HG02970 (cell line): ENCODE results near the gene SIK1.
"Not testable (repeated sequence)": the region's sequence is repeated elsewhere in the genome, so short reads cannot be mapped to it uniquely, and the experiment has no call there.

Experiments used
- ATAC-seq: cut with Tn5 transposase; IDR thresholded peaks from one replicate; pipeline ENCODE4 v1.9.1; 2021; ENCODE audit warnings: mild to moderate bottlenecking, moderate library complexity, moderate number of reproducible peaks; ENCODE audit not compliant: unreplicated experiment, low FRiP score

The SIK1 gene

DNA sequence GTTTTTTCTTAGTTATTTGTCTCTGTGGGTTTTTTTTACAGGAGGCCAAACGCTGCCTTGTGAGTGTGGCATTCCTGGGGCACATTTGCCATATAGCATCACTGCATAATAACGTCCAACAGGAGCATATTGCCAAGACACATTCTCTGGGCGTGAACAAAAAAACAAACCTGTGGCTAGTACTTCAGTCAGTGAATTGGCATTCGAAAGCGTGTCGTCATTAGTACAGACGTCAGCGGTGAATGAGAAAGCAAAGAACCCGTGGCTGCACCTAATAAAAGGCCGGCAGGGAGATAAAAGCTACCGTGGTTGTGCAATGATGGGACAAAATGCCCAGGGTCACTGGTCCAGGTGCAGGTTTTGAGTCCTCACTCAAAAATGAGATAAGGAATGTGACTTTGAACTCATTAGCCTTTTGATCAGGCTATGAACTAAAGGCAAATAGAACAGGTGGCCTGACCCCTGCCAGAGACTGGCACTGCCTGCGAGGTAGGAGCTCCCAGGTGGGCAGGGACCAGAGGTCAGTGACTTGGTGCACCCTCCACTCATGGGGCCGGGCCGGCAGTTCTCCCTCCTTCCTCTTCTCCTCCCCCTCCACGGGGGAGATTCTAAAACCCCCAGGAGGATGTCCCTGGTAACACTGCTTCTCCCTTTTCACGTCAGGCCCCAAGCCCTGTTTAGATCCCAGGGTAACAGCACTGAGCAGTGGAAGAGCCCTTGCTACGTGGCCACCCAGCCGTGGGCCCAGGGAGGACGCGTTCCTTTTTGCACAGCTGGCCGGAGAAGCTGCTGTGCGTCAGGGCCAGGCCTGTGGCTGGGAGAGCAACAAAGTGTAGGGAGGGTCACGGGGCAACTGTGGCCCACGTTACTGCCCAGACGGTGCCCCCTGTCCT is 14.2 kb upstream of the SIK1 start:
- ATAC-seq, result not testable (repeated sequence)

DNA sequence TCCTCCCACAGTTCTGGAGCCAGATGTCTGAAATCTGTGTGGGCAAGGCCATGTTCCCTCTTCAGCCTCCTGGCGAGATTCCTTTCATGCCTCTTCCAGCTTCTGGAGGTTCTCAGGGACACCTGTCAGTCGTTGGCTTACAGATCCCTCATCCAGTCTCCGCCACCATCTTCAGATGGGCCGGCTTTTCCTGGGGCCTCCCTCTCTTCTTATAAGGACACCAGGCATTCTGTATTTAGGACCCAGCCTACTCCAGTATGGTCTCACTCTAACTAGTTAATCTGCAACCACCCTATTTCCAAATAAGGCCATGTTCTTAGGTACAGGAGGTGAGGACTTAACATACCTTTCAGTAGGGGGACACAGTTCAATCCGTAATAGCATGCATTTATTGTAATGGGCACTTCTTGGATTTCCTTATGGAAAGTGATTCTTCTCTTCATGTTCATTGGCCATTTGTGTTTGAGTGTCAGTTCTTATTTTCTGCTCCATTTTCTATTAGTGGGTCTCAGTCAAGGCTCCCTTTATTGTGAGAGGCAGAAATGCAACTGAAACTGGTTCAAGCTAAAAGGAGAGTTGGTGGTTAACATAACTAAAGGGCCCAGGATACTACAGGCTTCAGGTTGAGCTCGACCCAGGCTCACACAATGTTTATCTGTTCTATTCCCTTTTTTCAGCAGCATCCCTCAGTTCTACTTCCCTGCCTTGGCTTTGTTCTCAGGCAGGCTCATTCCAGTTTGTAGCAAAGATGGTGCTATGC is 12.6 kb upstream of the SIK1 start:
- not testable (repeated sequence) for ATAC-seq

DNA sequence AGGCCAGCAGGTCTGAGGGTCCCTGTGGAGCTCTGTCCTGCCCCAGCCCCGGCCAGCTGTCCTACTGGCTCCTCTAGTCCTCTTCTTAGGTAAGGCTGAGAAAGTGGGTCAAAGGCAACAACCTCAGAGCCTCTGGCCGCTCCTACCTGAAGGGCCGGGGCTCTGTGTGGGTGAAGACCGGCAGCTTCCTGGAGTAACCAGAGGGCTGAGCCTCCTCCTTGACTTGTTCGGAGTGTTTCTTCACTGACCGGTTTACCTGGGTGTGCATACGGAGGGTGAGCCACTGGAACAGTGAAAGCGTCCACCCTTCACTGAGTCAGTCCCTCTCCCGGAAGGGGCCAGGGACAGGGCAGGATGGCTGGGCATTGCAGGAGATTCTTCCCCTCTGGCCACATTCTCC is 9.3 kb upstream of the SIK1 start:
- not testable (repeated sequence) for ATAC-seq

DNA sequence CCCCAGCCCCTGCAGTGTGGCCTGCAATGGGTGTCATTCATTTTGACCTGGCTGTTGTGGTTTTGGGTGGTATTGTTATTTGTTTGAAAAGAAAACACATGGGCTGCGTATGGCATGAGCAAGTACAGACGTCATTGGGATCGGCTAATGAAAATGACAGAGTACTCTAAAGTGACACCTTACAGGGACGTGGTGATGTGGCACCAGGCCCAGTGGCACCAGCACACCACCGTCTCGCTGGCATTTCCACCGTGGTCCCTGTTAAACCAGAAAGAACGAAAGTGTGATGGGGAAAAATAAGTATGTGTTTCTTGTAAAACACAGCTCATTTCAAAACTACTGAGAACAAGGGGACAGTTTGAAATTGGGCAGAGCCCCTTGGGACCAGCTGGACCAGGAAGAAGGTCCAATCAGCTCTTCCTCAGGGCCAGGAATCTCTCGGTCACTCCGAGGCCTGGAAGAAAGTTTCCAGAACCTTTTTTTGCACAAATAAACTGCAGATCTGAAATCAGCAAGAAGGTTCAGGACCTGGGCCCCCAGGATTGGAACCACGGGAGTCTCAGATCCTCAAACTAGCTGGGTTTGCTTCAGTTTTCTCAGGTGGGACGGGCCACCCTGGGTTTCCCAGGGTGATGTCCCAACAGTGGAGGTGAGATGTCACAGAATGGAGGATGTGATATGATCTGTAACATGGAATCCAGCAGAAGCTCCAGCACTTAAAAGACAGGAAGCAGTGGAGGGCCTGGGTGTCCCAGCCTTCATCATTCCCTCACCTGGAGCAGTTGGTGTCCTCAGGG is 6.6 kb upstream of the SIK1 start:
- not testable (repeated sequence) for ATAC-seq

DNA sequence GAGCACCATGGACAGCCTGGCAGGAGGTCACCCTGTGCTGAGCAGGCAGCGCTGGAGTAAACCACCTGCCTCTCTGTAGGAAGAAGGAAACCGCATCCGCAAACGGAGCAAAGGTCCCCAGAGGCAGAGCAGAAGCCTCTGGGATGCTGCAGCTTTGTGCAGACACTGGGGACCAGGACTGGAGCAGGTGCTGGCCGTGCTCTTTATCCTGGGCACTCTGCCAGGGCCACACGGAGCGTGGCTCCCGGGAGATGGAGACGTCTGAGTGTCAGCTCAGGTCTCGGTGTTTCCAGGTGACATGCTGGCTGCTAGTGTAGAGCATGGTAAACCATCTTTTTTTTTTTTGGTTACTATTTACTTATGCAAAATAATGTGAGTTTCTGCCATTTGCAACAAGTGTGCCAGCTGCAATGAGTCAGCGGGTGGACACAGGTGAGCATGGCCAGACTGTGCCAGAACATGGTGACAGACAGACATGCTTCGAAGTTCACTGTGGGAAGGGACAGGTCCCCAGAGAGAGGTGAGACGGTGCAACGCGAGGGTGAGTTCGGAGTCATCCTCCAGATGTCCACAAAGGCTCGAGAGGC is 4.0 kb upstream of the SIK1 start:
- ATAC-seq, result not testable (repeated sequence)

DNA sequence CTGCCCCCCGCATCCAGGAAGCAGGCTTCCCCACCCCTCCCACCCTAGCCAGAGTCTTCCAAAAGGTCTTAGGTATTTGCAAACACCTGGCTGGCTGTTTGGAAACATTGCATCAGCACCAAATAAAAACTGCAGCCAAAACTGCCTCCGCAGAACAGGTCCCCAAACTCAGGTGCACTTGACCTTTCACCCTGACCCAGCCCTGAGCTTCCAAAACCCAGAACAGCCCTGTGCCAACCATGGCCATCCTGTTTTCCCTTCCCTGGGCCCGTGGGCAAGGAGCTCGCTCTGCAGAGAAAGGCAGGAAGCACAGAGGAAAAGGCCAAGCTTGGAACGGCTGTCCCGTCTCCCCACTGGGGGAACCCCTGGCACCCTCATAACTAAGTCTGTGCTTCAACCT is 2.0 kb upstream of the SIK1 start:
- ATAC-seq, result not testable (repeated sequence)

DNA sequence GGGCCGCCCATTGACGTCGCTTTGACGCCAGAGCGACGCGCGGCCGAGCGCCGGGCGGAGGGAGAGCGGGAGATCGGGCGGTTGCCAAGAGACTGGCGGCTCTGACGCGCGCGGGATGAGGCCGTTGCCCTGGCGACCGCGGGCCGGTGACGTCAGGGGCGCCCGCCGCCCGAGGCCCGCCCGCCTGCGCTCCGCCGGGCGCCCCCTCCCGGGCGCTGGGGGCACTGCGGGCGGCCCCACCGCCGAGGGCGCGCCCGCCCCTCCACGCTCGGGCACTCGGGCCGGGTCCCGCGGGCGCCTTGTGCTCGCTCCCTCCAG is 270 bp upstream of the SIK1 start:
- peak; percentile 74 for ATAC-seq

DNA sequence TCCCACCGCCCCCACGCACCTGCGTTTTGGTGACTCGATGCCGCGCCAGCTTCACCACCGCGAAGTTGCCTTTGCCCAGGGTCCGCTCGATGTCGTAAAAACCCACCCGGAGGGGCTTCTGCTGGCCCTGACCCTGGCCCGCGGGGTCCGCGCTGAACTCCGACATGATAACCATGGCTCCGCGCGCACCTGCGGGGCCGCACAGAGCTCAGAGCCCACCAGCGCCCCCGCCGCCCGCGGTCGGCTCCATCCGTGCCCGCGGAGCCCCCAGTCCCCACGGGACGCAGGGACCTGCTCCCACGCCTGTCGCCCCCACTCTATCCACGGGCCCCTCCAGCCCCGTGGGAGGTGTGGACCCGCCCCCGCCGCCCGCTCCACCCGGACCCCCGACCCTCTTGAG is 927 bp downstream of the SIK1 start:
- not testable (repeated sequence) for ATAC-seq

DNA sequence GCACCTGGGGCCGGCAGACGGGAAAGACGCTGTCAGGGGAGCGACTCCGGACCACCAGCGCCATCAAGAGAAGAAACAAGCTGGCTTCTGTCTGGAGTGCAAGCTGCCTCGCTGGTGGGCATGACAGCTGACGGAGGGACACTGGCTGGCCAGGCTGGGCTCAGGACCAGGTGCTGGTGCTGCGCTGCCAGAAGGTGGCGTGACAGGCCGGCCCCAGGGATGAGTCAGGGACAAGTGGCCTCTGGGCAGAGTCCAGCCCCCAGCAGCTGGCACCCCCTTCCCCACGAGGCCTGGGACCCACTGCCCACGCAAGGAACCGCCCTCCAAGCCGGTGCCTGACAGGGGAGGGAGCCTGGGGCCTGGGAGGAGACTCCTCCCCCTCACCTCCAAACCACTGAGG is 7.5 kb downstream of the SIK1 start:
- ATAC-seq, result not testable (repeated sequence)

DNA sequence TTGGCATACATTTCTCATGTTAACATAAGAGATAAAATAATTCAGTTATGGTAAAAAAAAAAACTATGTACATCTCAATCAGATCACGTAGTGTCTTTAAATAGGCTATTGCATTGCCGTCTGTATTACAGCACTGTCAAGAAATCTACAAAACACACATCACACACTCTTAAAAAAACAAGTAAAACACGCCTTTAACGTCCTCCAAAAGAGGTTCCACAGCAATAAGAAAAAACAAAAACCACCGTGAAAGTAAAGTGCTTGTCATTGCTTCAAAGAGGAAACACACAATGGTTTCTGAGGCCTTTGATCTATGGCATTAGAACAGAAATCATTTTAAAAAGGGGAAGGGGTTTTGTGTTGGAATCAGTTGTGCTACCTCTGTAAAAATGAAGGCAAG is 12.4 kb downstream of the SIK1 start:
- ATAC-seq, result not testable (repeated sequence)

DNA sequence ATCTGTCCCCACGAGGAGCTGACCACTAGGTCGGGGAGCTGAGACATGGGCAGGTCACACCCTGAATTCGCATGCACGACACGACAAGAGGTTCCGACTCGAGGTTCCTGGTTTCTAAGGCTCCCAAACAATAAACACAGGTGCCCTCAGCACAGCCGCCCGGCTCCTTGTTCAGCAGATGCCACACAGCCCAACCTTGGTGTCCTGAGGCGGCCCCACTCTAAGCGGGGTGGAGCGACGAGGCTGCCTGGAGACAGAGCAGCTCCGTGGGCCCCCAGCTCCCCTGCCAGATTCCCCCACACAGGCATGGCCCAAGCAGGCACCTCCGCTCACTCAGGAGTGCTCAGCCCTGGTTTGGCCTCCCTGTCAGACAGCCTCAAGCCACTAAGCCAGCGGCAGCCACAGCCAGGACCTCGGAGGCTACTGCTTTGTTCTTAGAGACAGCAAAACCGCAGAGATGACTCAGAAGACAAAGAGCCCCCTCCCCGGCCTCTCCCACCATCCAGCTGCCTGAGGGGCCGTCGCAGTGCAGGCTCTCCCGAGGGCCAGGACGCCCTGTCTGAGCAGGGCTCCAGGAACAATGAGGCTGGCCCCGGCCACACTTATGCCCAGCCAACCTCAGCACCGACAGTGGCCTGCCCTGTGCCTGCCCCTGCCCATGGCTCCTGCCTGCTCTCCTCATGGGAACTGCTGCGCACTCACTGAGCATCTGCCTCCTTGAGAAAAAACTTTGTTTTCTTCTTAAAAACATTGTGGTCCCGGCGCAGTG is 14.7 kb downstream of the SIK1 start:
- ATAC-seq, result not testable (repeated sequence)

DNA sequence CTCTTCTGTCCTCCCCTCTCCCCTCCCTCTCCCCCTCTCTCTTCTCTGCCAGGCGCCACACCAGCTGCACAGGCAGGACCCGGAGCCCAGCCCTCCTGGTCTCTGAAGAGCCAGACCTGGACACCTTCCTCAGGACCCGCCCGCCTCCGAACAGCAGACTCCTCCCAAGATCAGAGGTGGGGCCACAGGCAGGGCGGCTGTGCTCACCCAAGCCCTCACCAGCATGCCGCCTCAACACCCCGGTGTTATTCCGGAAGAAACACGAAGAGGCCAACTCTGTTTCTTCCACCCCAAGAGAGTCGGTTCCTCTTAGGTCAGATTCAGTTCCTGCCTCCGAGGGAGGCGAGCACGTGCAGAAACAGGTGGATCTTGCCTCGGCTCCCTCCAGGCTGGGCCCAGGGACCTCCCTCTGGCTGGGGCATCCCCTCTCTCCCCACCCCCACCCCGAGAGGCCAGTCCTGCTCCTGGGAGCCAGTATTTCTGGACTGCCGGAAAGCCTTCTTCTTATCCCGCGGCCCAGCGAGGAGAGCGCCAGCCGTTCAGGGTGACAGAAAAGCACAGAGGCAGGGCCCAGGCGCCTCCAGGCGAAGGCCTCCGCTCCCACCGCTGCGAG is 16.4 kb downstream of the SIK1 start:
- ATAC-seq, result not testable (repeated sequence)

DNA sequence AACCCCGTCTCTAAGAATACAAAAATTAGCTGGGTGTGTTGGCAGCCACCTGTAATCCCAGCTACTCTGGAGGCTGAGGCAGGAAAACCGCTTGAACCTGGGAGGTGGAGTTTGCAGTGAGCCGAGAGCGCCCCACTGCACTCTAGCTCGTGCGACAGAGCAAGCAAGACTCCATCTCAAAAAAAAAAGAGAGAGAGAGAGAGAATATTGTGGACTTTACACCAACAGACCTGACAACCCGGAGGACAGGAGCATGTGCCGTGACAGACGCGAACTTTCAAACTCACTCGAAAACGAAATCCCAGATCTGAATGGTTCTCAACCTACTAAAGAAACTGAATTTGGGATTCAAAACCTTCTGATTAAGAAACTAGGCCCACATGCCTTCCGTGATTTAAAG is 19.8 kb downstream of the SIK1 start:
- not testable (repeated sequence) for ATAC-seq

DNA sequence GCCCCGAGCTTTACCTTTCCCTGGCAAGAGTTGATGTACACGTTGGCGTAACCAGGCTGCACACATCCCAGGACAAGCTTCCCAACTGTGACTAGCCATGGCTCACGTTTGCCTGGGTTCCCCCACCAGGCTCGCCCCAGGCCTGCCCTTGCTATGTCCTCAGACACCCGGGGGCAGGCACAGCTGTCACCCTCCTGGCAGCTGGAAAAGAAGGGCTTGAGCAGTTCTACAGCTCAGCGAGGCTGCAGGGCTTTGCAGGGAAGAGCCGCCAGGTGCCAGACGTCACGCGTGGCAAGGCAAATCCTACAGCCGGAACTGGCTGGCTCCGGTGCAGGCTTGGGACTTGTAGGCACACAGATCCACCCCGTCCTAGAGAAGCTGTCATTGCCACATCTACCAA is 22.5 kb downstream of the SIK1 start:
- ATAC-seq, result not testable (repeated sequence)

DNA sequence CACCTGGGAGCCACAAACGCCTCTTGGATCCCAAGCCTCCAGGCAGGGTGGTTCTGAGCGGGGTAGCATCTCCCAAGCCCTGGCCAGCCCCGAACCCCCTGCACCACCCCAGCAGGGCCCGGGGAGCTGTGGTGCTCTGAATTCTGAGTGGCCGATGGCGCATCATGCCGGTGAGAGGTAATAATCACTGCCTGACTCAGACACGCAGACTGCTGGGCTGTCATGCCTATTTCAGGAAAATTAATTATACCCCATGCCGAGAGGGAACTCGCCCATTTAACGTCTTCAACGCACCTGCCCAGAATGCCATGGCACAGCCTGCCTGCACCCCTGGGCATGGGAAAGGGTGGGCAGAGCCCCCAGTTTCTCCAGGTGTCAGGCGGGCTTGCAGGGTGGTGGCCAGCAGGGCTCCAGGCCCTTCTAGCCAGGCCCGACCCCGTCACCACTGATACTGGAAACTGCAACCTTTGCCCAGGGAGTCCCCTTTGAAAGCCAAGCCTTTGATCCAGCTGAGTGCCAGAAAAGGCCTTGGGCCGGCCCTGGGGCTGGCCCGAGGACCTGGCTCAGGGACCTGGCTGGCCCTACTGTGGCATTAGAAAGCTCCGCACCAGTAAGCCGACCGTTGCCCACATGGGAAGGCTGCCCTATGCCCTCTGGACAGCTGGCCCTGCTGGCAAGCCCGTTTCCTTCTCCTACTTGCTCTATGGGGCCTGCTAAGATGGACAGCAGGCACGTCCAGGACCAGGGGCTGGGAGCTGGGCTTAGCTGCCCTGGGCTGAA is 23.1 kb downstream of the SIK1 start:
- ATAC-seq, result not testable (repeated sequence)

DNA sequence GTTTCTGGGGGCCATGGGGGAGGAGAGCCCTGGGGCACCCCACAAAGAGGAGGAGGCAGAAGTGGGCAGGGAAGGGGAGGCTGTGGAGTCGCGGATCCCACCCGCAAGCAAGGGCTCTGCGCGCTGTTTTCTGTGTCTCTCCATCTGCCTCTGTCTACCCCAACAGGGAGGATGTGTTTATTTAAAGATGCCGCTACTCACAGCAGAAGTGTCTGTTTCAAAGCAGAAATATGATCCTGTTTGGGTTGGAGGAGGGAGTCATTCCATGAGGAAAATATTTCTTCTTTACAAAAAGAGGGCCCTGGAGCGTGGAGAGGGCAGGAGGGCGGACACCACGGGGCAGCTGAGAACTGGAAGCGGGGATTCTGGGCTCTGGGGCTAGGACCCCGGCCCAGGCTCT is 25.8 kb downstream of the SIK1 start:
- not testable (repeated sequence) for ATAC-seq

DNA sequence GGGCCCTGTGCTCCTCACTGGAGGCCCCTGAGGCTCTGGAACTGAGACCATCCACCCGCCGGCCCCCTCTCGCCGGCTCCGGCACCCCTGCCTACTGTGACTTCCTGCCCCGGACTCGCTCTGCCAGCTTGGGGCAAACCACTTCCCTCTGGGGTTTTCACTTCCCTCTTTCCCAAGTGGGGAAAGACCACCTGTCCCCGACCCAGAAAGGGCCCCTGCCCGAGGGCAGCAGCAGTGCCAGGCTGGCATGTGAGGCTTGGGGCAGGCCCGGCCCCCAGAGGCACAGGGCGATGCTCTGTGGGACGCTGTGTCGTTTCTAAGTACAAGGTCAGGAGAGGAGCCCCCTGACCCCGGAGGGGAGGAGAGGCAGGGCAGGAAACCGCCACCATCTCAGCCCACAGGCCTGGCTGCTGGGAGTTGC is 27.3 kb downstream of the SIK1 start:
- not testable (repeated sequence) for ATAC-seq

DNA sequence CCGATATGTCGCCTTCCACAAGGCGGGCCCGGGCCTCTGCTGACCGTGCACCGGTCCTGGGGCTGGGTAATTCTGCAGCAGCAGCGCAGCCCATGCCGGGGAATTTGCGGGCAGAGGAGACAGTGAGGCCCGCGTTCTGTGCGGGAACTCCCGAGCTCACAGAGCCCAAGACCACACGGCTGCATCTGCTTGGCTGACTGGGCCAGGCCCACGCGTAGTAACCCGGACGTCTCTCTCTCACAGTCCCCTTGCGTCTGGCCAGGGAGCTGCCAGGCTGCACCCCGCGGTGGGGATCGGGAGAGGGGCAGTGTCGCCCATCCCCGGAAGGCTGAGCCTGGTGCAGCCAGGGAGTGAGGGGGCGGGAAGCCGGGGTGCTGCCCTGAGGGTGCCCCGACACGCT is 27.8 kb downstream of the SIK1 start:
- not testable (repeated sequence) for ATAC-seq

DNA sequence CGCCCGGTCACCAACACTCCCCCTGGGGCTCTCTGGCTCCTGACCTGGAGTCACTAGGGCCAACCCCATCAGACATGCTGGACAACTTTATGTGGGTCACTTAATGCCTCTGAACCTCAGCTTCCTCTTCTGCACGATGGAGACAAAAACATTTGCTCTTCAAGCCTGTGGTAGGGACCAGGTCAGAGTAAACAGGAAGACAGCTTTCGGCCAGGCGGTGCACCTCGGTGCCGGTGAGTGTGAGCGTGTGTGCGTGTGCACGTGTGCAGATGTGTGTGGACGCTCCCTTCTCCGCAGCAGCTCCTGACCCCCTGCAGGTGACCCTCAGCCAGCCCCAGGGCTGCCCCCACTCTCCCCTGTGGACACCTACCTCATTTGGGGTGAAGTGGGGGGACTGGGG is 28.4 kb downstream of the SIK1 start:
- ATAC-seq, result not testable (repeated sequence)
